ENCODE measurements around the gene ACKR4. TPM values are rescaled to one million over a fixed set of nuclear protein-coding genes. Genes with fewer than 3 reads are reported as not detected.
"Not testable (repeated sequence)": the region's sequence is repeated elsewhere in the genome, so short reads cannot be mapped to it uniquely, and the experiment has no call there.

The ACKR4 gene
- total and polyA plus RNA-seq, 4 donors: 2.0 to 5.8 (median 4.0) TPM

GRCh38 chr3:132605374-132605792 is 8.3 kb downstream of the ACKR4 start:
- Histone ChIP-seq H3K4me1 (ENCODE audit: control insufficient read depth in 5 of 5, insufficient read depth in 5 of 5, low read length in 5 of 5) (peaks cover 0 to 3% (median 0%) of the 10 kb centered on the region in 5 donors), H3K27me3 (ENCODE audit: control insufficient read depth in 3 of 3, insufficient read depth in 3 of 3, low read length in 2 of 3) (no peaks in the 10 kb centered on the region), H3K9me3 (ENCODE audit: control insufficient read depth in 4 of 4, insufficient read depth in 3 of 4, low read length in 3 of 4) (no peaks in the 10 kb centered on the region), H3K4me3 (no peak overlapping the region), H3K9ac (ENCODE audit: insufficient read depth in 1 of 2, low read length in 2 of 2) (no peak overlapping the region), H3K27ac (ENCODE audit: low read depth in 1 of 2, low read length in 1 of 2) (no peak overlapping the region), H3K36me3 (ENCODE audit: control insufficient read depth in 4 of 4, insufficient read depth in 4 of 4, low read length in 4 of 4) (peaks cover 0 to 5% (median 3%) of the 10 kb centered on the region in 4 donors)
- 75 to 91% methylated on average over 2 of the region's 2 CpGs for WGBS, 2 donors
- TF ChIP-seq, protein P1, sequence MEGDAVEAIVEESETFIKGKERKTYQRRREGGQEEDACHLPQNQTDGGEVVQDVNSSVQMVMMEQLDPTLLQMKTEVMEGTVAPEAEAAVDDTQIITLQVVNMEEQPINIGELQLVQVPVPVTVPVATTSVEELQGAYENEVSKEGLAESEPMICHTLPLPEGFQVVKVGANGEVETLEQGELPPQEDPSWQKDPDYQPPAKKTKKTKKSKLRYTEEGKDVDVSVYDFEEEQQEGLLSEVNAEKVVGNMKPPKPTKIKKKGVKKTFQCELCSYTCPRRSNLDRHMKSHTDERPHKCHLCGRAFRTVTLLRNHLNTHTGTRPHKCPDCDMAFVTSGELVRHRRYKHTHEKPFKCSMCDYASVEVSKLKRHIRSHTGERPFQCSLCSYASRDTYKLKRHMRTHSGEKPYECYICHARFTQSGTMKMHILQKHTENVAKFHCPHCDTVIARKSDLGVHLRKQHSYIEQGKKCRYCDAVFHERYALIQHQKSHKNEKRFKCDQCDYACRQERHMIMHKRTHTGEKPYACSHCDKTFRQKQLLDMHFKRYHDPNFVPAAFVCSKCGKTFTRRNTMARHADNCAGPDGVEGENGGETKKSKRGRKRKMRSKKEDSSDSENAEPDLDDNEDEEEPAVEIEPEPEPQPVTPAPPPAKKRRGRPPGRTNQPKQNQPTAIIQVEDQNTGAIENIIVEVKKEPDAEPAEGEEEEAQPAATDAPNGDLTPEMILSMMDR (IDR thresholded peaks at IDR 0.05; ENCODE audit: control extremely low read depth, extremely low read depth): no peak
- ATAC-seq (ENCODE audit: insufficient read depth, low FRiP score) (peak; percentile 34), DNase-seq (no peak)

- DNase-seq (peak in 1 of 3 donors; percentile 7), ATAC-seq (ENCODE audit: insufficient read depth, low FRiP score) (no peak)
- no peaks in the 10 kb centered on the region for H3K9me3 ChIP-seq (ENCODE audit: control insufficient read depth in 4 of 4, insufficient read depth in 3 of 4, low read length in 3 of 4)
- H3K9ac ChIP-seq (ENCODE audit: insufficient read depth in 1 of 2, low read length in 2 of 2): no peak overlapping the region
- no peak overlapping the region for H3K4me3 ChIP-seq
- peaks cover 0 to 3% (median 0%) of the 10 kb centered on the region in 5 donors for H3K4me1 ChIP-seq (ENCODE audit: control insufficient read depth in 5 of 5, insufficient read depth in 5 of 5, low read length in 5 of 5)
- H3K36me3 ChIP-seq (ENCODE audit: control insufficient read depth in 4 of 4, insufficient read depth in 4 of 4, low read length in 4 of 4): peaks cover 0 to 5% (median 3%) of the 10 kb centered on the region in 4 donors
- H3K27me3 ChIP-seq (ENCODE audit: control insufficient read depth in 3 of 3, insufficient read depth in 3 of 3, low read length in 2 of 3): no peaks in the 10 kb centered on the region
- 86 to 93% methylated on average over 1 of the region's 1 CpG for WGBS, 2 donors
- TF ChIP-seq, protein P1 (IDR thresholded peaks at IDR 0.05; ENCODE audit: control extremely low read depth, extremely low read depth): no peak
- no peak overlapping the region for H3K27ac ChIP-seq (ENCODE audit: low read depth in 1 of 2, low read length in 1 of 2)
Observed at GRCh38 chr3:132606085-132606484, 9.0 kb downstream of the ACKR4 start.

DNA sequence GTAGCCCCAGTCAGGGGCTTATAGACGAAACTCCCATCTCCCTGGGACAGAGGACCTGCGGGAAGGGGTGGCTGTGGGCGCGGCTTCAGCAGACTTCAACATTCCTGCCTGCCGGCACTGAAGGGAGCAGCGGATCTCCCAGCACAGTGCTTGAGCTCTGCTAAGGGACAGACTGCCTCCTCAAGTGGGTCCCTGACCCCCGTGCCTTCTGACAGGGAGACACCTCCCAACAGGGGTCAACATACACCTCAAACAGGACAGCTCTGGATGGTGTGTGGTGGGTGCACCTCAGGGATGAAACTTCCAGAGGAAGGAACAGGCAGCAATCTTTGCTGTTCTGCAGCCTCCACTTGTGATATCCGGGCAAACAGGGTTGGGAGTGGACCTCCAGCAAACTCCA is 9.6 kb downstream of the ACKR4 start:
- not testable (repeated sequence) for ATAC-seq (ENCODE audit: insufficient read depth, low FRiP score); DNase-seq; H3K4me3 ChIP-seq; H3K9ac ChIP-seq (ENCODE audit: insufficient read depth in 1 of 2, low read length in 2 of 2); H3K36me3 ChIP-seq (ENCODE audit: control insufficient read depth in 4 of 4, insufficient read depth in 4 of 4, low read length in 4 of 4); H3K27me3 ChIP-seq (ENCODE audit: control insufficient read depth in 3 of 3, insufficient read depth in 3 of 3, low read length in 2 of 3); H3K27ac ChIP-seq (ENCODE audit: low read depth in 1 of 2, low read length in 1 of 2); H3K4me1 ChIP-seq (ENCODE audit: control insufficient read depth in 5 of 5, insufficient read depth in 5 of 5, low read length in 5 of 5); H3K9me3 ChIP-seq (ENCODE audit: control insufficient read depth in 4 of 4, insufficient read depth in 3 of 4, low read length in 3 of 4)
- WGBS, 2 donors: 88% methylated on average over 8 of the region's 8 CpGs

DNA sequence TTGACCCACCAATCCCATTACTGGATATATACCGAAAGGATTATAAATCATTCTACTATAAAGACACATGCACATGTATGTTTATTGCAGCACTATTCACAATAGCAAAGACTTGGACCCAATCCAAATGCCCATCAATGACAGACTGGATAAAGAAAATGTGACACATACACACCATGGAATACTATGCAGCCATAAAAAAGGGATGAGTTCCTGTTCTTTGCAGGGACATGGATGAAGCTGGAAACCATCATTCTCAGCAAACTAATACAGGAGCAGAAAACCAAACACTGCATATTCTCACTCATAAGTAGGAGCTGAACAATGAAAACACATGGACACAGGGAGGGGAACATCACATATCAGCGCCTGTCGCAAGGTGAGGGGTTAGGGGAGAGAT is 18.2 kb downstream of the ACKR4 start:
- H3K9me3 ChIP-seq (ENCODE audit: control insufficient read depth in 4 of 4, insufficient read depth in 3 of 4, low read length in 3 of 4); H3K27ac ChIP-seq (ENCODE audit: low read depth in 1 of 2, low read length in 1 of 2); DNase-seq; H3K27me3 ChIP-seq (ENCODE audit: control insufficient read depth in 3 of 3, insufficient read depth in 3 of 3, low read length in 2 of 3); H3K4me3 ChIP-seq; H3K9ac ChIP-seq (ENCODE audit: insufficient read depth in 1 of 2, low read length in 2 of 2); H3K4me1 ChIP-seq (ENCODE audit: control insufficient read depth in 5 of 5, insufficient read depth in 5 of 5, low read length in 5 of 5); H3K36me3 ChIP-seq (ENCODE audit: control insufficient read depth in 4 of 4, insufficient read depth in 4 of 4, low read length in 4 of 4); ATAC-seq (ENCODE audit: insufficient read depth, low FRiP score): not testable (repeated sequence)
- 98 to 100% methylated on average over 3 of the region's 3 CpGs for WGBS, 2 donors
